NCI-H82 treated with DMSO at 0.1 percent for 48 hours (cell line): Measurements from ENCODE around the gene IRAG1.

Experiments
- DNase-seq: peaks from one replicate; lab custom pipeline; 2025; ENCODE audit not compliant: unreplicated experiment; lab: John Stamatoyannopoulos, UW

Gene IRAG1

GRCh38 chr11:10650630-10651029 lies 42.9 kb downstream of the IRAG1 start:
- no peak for DNase-seq

GRCh38 chr11:10650166-10650565 lies 43.4 kb downstream of the IRAG1 start:
- no peak for DNase-seq

- DNase-seq: no peak
Measured at GRCh38 chr11:10648871-10649270, 44.7 kb downstream of the IRAG1 start.

- no peak for DNase-seq
Measured at GRCh38 chr11:10646681-10647355, 46.7 kb downstream of the IRAG1 start.

- no peak for DNase-seq
Measured at GRCh38 chr11:10646005-10646404, 47.5 kb downstream of the IRAG1 start.

GRCh38 chr11:10645212-10645795 lies 48.3 kb downstream of the IRAG1 start:
- DNase-seq: no peak
